Stimulated activated naive CD8-positive, alpha-beta T cell treated with anti-CD3 and anti-CD28 coated beads, Interleukin-15, amount 100 ng/mL, for 72 hours (primary cell): ENCODE data around the gene CBR4.
"Not testable (repeated sequence)": the region's sequence is repeated elsewhere in the genome, so short reads cannot be mapped to it uniquely, and the experiment has no call there.

Source experiments
- ATAC-seq: fragments of 150-1000 bp; cut with Tn5 transposase; 2 replicates; pipeline ENCODE4 v1.10.0; 2021; ENCODE audit warnings: mild to moderate bottlenecking, moderate library complexity
- DNase-seq, 2 donors: peaks; one replicate each; pipeline ENCODE4 v3.0.0; 2021 to 2022
- H3K27ac Mint-ChIP-seq, 2 donors: one replicate each; pipeline ENCODE4 v1.8.0; 2022; ENCODE audit warnings: mild to moderate bottlenecking in 2 of 2, mixed read lengths in 2 of 2, moderate library complexity in 2 of 2
- H3K27me3 Mint-ChIP-seq: one replicate; pipeline ENCODE4 v1.8.0; 2022; ENCODE audit warnings: mixed read lengths
- H3K4me1 Mint-ChIP-seq: one replicate; pipeline ENCODE4 v1.8.0; 2022; ENCODE audit warnings: mild to moderate bottlenecking, mixed read lengths
- H3K4me3 Mint-ChIP-seq, 2 donors: one replicate each; pipeline ENCODE4 v1.8.0; 2022; ENCODE audit warnings: mild to moderate bottlenecking in 2 of 2, mixed read lengths in 2 of 2, moderate library complexity in 1 of 2
- H3K9me3 Mint-ChIP-seq, 2 donors: one replicate each; pipeline ENCODE4 v1.8.0; 2022; ENCODE audit warnings: mixed read lengths in 2 of 2

The CBR4 gene

GRCh38 chr4:168978001-168978700 lies 31.9 kb downstream of the CBR4 start:
- H3K27ac Mint-ChIP-seq: no peak overlapping the region
- H3K4me3 Mint-ChIP-seq: no peak overlapping the region
- DNase-seq: no peak
- H3K9me3 Mint-ChIP-seq: peaks cover 23 to 25% of the 10 kb centered on the region in 2 donors
- no peaks in the 10 kb centered on the region for H3K4me1 Mint-ChIP-seq
- no peaks in the 10 kb centered on the region for H3K27me3 Mint-ChIP-seq
- ATAC-seq: no peak

GRCh38 chr4:168972596-168972995 lies 37.5 kb downstream of the CBR4 start:
- no peak for ATAC-seq
- Mint-ChIP-seq H3K4me1 (no peaks in the 10 kb centered on the region), H3K4me3 (no peak overlapping the region), H3K27me3 (no peaks in the 10 kb centered on the region), H3K9me3 (peaks cover 24 to 34% of the 10 kb centered on the region in 2 donors), H3K27ac (no peak overlapping the region)
- no peak for DNase-seq

GRCh38 chr4:168960716-168961115 lies 49.3 kb downstream of the CBR4 start:
- Mint-ChIP-seq H3K27me3 (no peaks in the 10 kb centered on the region), H3K4me3 (no peak overlapping the region), H3K9me3 (peaks cover 5 to 12% of the 10 kb centered on the region in 2 donors), H3K27ac (no peak overlapping the region), H3K4me1 (no peaks in the 10 kb centered on the region)
- ATAC-seq: no peak
- DNase-seq: no peak

- Mint-ChIP-seq H3K9me3 (peaks cover 14 to 20% of the 10 kb centered on the region in 2 donors), H3K4me1 (no peaks in the 10 kb centered on the region), H3K27ac (no peak overlapping the region), H3K27me3 (no peaks in the 10 kb centered on the region), H3K4me3 (no peak overlapping the region)
- no peak for DNase-seq
- ATAC-seq: no peak
Observed at GRCh38 chr4:168955674-168956073, 54.4 kb downstream of the CBR4 start.

GRCh38 chr4:168952821-168953246 lies 57.2 kb downstream of the CBR4 start:
- ATAC-seq, H3K27me3 Mint-ChIP-seq, DNase-seq, H3K4me1 Mint-ChIP-seq, H3K27ac Mint-ChIP-seq, H3K4me3 Mint-ChIP-seq: not testable (repeated sequence)
- H3K9me3 Mint-ChIP-seq: peaks cover 23 to 46% of the 10 kb centered on the region in 2 donors

- no peak for ATAC-seq
- DNase-seq: no peak
- Mint-ChIP-seq H3K27me3 (no peaks in the 10 kb centered on the region), H3K9me3 (peaks cover 13 to 31% of the 10 kb centered on the region in 2 donors), H3K27ac (no peak overlapping the region), H3K4me1 (no peaks in the 10 kb centered on the region), H3K4me3 (no peak overlapping the region)
Observed at GRCh38 chr4:168945291-168945690, 64.8 kb downstream of the CBR4 start.

- DNase-seq: no peak
- peaks cover 22 to 27% of the 10 kb centered on the region in 2 donors for H3K9me3 Mint-ChIP-seq
- ATAC-seq: no peak
- H3K27me3 Mint-ChIP-seq: no peaks in the 10 kb centered on the region
- H3K27ac Mint-ChIP-seq: no peak overlapping the region
- no peaks in the 10 kb centered on the region for H3K4me1 Mint-ChIP-seq
- H3K4me3 Mint-ChIP-seq: no peak overlapping the region
Observed at GRCh38 chr4:168942985-168943384, 67.1 kb downstream of the CBR4 start.
